ENCODE results near the gene NTRK2. TPM values are rescaled to one million over a fixed set of nuclear protein-coding genes. Genes with fewer than 3 reads are reported as not detected.

Gene NTRK2
- under 0.01 and 0.30 TPM in 2 replicates for total RNA-seq

DNA sequence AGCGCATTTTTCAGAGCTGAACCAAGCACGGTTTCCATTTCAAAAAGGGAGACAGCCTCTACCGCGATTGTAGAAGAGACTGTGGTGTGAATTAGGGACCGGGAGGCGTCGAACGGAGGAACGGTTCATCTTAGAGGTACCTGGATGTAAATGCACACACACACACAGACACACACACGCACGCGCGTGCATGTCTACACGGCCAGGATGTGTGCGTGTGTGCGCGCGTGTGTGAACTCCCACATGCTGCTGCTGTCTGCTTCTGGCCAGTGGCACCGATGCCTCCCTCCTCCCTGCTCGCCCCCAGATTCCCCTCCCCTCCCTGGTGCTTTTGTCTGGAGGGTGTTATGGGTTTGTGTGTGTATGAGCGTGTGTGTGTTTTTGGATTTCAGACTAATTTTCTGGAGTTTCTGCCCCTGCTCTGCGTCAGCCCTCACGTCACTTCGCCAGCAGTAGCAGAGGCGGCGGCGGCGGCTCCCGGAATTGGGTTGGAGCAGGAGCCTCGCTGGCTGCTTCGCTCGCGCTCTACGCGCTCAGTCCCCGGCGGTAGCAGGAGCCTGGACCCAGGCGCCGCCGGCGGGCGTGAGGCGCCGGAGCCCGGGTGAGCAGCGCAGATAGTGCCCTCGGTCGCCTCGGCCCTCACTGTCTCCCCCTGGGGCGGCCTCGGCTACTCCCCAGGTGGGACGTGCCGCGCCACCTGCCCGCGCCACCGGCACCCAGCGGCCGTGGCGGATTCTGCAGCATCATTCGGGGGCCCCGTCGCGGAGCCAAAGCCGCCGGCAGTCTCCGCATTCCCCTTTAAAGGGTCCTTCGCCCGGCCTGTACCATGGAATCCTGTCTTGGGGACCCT, at the start of gene NTRK2:
NTRK2 (plus strand) TSS at position 442 of the 850 bp plus-strand sequence. CDS start 1,020 bp downstream, outside the sequence.

Measured in epithelial cell of umbilical artery (primary cell).